ENCODE measurements around the gene ABCG4. TPM values are rescaled to one million over a fixed set of nuclear protein-coding genes. Genes with fewer than 3 reads are reported as not detected.

ABCG4 gene
- total RNA-seq, 1 experiment from 2014 or later = 1.9 TPM

- BruUV-seq (replicated peaks) = no TSS peak
- POLR2A ChIA-PET = no interaction called here
- Histone ChIP-seq H3K9me2 (ENCODE audit: insufficient read depth) (no peaks in the 10 kb centered on the region), H4K20me1 (ENCODE audit: insufficient read depth) (no peaks in the 10 kb centered on the region), H3K4me1 (ENCODE audit: control insufficient read depth in 1 of 2, insufficient read depth in 2 of 2, low read length in 2 of 2) (peaks cover 8 to 11% of the 10 kb centered on the region in 2 experiments; a peak in 3 of 4 replicates), H2AFZ (ENCODE audit: low read depth, low read length, poor library complexity, severe bottlenecking) (no peak overlapping the region), H3K27ac (ENCODE audit: low read depth, low read length) (no peak overlapping the region), H3K79me2 (ENCODE audit: insufficient read depth, low read length) (no peaks in the 10 kb centered on the region), H3K27me3 (ENCODE audit: insufficient read depth, low read length) (no peaks in the 10 kb centered on the region), H3K4me2 (ENCODE audit: low read length) (no peak overlapping the region), H3K36me3 (ENCODE audit: control insufficient read depth in 1 of 2, insufficient read depth in 2 of 2, low read length in 2 of 2) (no peaks in the 10 kb centered on the region), H3K9me3 (ENCODE audit: control insufficient read depth in 1 of 2, insufficient read depth in 1 of 2, low read depth in 1 of 2, low read length in 2 of 2) (no peaks in the 10 kb centered on the region), H3K9ac (ENCODE audit: low read length) (no peak overlapping the region), H3K4me3 (replicated peaks in 1 of 2; ENCODE audit: low read depth in 1 of 2, low read length in 2 of 2) (no peak overlapping the region)
- TF ChIP-seq, protein P1, sequence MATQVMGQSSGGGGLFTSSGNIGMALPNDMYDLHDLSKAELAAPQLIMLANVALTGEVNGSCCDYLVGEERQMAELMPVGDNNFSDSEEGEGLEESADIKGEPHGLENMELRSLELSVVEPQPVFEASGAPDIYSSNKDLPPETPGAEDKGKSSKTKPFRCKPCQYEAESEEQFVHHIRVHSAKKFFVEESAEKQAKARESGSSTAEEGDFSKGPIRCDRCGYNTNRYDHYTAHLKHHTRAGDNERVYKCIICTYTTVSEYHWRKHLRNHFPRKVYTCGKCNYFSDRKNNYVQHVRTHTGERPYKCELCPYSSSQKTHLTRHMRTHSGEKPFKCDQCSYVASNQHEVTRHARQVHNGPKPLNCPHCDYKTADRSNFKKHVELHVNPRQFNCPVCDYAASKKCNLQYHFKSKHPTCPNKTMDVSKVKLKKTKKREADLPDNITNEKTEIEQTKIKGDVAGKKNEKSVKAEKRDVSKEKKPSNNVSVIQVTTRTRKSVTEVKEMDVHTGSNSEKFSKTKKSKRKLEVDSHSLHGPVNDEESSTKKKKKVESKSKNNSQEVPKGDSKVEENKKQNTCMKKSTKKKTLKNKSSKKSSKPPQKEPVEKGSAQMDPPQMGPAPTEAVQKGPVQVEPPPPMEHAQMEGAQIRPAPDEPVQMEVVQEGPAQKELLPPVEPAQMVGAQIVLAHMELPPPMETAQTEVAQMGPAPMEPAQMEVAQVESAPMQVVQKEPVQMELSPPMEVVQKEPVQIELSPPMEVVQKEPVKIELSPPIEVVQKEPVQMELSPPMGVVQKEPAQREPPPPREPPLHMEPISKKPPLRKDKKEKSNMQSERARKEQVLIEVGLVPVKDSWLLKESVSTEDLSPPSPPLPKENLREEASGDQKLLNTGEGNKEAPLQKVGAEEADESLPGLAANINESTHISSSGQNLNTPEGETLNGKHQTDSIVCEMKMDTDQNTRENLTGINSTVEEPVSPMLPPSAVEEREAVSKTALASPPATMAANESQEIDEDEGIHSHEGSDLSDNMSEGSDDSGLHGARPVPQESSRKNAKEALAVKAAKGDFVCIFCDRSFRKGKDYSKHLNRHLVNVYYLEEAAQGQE (IDR thresholded peaks at IDR 0.05; ENCODE audit: low read depth) = no peak
- TF ChIP-seq ZNF274 (IDR thresholded peaks at IDR 0.05; ENCODE audit: low read depth, low read length) = no peak
- no peak for TF ChIP-seq MAX (IDR thresholded peaks at IDR 0.05)
- TF ChIP-seq, protein P2, sequence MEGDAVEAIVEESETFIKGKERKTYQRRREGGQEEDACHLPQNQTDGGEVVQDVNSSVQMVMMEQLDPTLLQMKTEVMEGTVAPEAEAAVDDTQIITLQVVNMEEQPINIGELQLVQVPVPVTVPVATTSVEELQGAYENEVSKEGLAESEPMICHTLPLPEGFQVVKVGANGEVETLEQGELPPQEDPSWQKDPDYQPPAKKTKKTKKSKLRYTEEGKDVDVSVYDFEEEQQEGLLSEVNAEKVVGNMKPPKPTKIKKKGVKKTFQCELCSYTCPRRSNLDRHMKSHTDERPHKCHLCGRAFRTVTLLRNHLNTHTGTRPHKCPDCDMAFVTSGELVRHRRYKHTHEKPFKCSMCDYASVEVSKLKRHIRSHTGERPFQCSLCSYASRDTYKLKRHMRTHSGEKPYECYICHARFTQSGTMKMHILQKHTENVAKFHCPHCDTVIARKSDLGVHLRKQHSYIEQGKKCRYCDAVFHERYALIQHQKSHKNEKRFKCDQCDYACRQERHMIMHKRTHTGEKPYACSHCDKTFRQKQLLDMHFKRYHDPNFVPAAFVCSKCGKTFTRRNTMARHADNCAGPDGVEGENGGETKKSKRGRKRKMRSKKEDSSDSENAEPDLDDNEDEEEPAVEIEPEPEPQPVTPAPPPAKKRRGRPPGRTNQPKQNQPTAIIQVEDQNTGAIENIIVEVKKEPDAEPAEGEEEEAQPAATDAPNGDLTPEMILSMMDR (IDR thresholded peaks at IDR 0.05 in 2 of 3, conservative IDR thresholded peaks at IDR 0.05 in 1 of 3; ENCODE audit: borderline replicate concordance in 1 of 3, insufficient read depth in 1 of 3, low read depth in 2 of 3, low read length in 2 of 3) = no peak
- TF ChIP-seq SRF (IDR thresholded peaks at IDR 0.05; ENCODE audit: low read depth) = no peak
- no peak for TF ChIP-seq ZBTB33 (IDR thresholded peaks at IDR 0.05; ENCODE audit: extremely low read depth, insufficient replicate concordance, low read length)
- TF ChIP-seq SIN3A (IDR thresholded peaks at IDR 0.05; ENCODE audit: low read depth) = no peak
- TF ChIP-seq EGR1 (IDR thresholded peaks at IDR 0.05; ENCODE audit: low read depth) = no peak
- no peak for TF ChIP-seq EZH2 (IDR thresholded peaks at IDR 0.05)
- TF ChIP-seq CBX3 (IDR thresholded peaks at IDR 0.05; ENCODE audit: low read depth) = no peak
- TF ChIP-seq EZH2phosphoT487 (IDR thresholded peaks at IDR 0.05; ENCODE audit: borderline replicate concordance) = no peak
- no peak for TF ChIP-seq POLR2A (IDR thresholded peaks at IDR 0.05; ENCODE audit: borderline replicate concordance, extremely low read depth, insufficient read depth, insufficient read length)
- no peak for TF ChIP-seq CEBPB (IDR thresholded peaks at IDR 0.05; ENCODE audit: low read depth)
- TF ChIP-seq, protein P3, sequence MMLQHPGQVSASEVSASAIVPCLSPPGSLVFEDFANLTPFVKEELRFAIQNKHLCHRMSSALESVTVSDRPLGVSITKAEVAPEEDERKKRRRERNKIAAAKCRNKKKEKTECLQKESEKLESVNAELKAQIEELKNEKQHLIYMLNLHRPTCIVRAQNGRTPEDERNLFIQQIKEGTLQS (IDR thresholded peaks at IDR 0.05) = no peak
- intact Hi-C loops (cut with micrococcal nuclease) = no loop called here
- RAD21 ChIA-PET (ENCODE audit: low non-redundant PET in 1 of 2, low total read pairs in 2 of 2, uncharacterized antibody in 2 of 2, unreplicated experiment in 2 of 2) = no interaction called here
- DNase-seq (ENCODE audit: low read depth, low spot score) (no peak), ATAC-seq (no peak)
- CTCF ChIA-PET = interaction anchor here (1.0 to 1.3 kb wide), 3 partner anchors 10 to 181 kb away, joined by 3 to 4 read pairs (median 3); no protein-coding TSS in a partner anchor
Measured at GRCh38 chr11:119157063-119157462, 8.2 kb downstream of the ABCG4 start.
